ENCODE results near the gene AXIN1.
A peak's percentile ranks its signal among the peaks of the same experiment; 100 is the strongest.
"Not testable (repeated sequence)": the region's sequence is repeated elsewhere in the genome, so short reads cannot be mapped to it uniquely, and the experiment has no call there.

Gene AXIN1

GRCh38 chr16:352547-353403, at the start of gene AXIN1:
Gene AXIN1 (minus strand): TSS chr16:352723. CDS start chr16:347025, 5,698 bp downstream.
- peak; percentile 100 for DNase-seq

- DNase-seq: peak; percentile 99 to 100
Measured at GRCh38 chr16:401468-402348, 49.2 kb upstream of the AXIN1 start, which contains the start of gene DECR2. Gene DECR2 (plus strand): TSS chr16:401885. CDS start chr16:401964, 79 bp downstream.

GRCh38 chr16:400061-400591, 47.6 kb upstream of the AXIN1 start:
- DNase-seq: no peak

GRCh38 chr16:399340-400019, 47.0 kb upstream of the AXIN1 start:
- no peak for DNase-seq

- DNase-seq: no peak
Measured at GRCh38 chr16:398561-399339, 46.2 kb upstream of the AXIN1 start.

GRCh38 chr16:397736-398332, 45.3 kb upstream of the AXIN1 start:
- DNase-seq: peak in 1 of 2 experiments; percentile 33

GRCh38 chr16:397135-397661, 44.7 kb upstream of the AXIN1 start, which contains the start of gene NME4:
Gene NME4 (plus strand): TSS chr16:397199. CDS start chr16:397223, 24 bp downstream.
- DNase-seq: no peak

- no peak for DNase-seq
Measured at GRCh38 chr16:396605-397004, 44.1 kb upstream of the AXIN1 start.

- DNase-seq: no peak
Measured at GRCh38 chr16:396199-396598, 43.7 kb upstream of the AXIN1 start.

GRCh38 chr16:392450-393030, 40.0 kb upstream of the AXIN1 start:
- no peak for DNase-seq

GRCh38 chr16:391885-392335, 39.4 kb upstream of the AXIN1 start:
- peak; percentile 86 to 90 for DNase-seq

GRCh38 chr16:389352-389751, 36.8 kb upstream of the AXIN1 start:
- no peak for DNase-seq

GRCh38 chr16:387761-388666, 35.5 kb upstream of the AXIN1 start:
- DNase-seq: not testable (repeated sequence)

GRCh38 chr16:386641-387156, 34.2 kb upstream of the AXIN1 start:
- no peak for DNase-seq

GRCh38 chr16:383326-384051, 31.0 kb upstream of the AXIN1 start:
- peak; percentile 56 to 68 for DNase-seq

GRCh38 chr16:381789-382717, 29.5 kb upstream of the AXIN1 start, which contains the start of gene PGAP6:
Gene PGAP6 (minus strand): TSS chr16:381978. CDS start chr16:381821, 157 bp downstream.
- DNase-seq: peak; percentile 60 to 63
